ENCODE measurements around the gene PEX5L.

The PEX5L gene

DNA sequence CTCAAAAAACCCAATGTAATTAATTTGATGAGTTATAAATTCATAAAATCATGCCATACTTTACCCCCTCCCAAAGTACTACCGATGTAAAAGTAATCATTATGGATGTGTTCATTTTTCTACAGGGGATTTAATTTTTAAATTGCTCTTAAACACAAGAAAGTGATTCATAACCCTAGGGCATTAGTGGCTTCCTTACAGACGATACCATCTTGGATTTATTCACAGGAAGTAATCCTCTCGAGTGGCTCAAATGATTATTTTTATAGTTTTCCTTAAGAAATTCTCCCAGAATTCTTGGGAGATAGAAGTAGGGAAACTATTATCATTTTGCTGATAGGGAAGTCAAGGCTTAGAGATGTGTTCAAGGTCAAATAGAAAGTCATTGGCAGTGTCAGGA is 80.9 kb downstream of the PEX5L start:
- H3K27me3 Mint-ChIP-seq = peaks cover 20% of the 10 kb centered on the region
- H3K4me1 Mint-ChIP-seq = peaks cover 4% of the 10 kb centered on the region
- no peak overlapping the region for H3K27ac Mint-ChIP-seq
- no peak overlapping the region for H3K4me3 Mint-ChIP-seq
- DNase-seq (no peak), ATAC-seq (no peak)
- H3K9me3 Mint-ChIP-seq = no peaks in the 10 kb centered on the region
- H3K36me3 Mint-ChIP-seq (ENCODE audit: low read depth) = no peaks in the 10 kb centered on the region

DNA sequence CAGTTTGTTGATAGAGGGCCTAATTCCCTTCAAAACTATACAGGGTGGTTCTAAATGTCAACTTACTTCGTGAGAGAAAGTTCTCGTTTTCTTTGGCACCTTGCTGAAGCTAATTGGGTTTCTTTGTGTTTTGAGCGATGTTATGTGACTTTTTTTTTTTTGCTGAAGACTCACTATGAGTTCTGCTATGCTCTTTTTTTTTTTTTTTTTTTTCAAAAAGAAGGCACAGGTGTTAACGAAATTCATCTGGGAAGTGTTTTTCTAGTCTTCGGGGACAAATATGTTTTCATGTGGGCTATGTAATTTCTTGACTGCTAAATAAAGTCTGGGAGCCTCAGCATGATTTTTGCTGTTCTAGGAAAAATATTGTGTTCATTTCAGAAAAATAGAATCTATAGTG is 81.5 kb downstream of the PEX5L start:
- peaks cover 4% of the 10 kb centered on the region for H3K4me1 Mint-ChIP-seq
- no peaks in the 10 kb centered on the region for H3K9me3 Mint-ChIP-seq
- DNase-seq (no peak), ATAC-seq (no peak)
- H3K27ac Mint-ChIP-seq = no peak overlapping the region
- no peak overlapping the region for H3K4me3 Mint-ChIP-seq
- no peaks in the 10 kb centered on the region for H3K36me3 Mint-ChIP-seq (ENCODE audit: low read depth)
- peaks cover 20% of the 10 kb centered on the region for H3K27me3 Mint-ChIP-seq

DNA sequence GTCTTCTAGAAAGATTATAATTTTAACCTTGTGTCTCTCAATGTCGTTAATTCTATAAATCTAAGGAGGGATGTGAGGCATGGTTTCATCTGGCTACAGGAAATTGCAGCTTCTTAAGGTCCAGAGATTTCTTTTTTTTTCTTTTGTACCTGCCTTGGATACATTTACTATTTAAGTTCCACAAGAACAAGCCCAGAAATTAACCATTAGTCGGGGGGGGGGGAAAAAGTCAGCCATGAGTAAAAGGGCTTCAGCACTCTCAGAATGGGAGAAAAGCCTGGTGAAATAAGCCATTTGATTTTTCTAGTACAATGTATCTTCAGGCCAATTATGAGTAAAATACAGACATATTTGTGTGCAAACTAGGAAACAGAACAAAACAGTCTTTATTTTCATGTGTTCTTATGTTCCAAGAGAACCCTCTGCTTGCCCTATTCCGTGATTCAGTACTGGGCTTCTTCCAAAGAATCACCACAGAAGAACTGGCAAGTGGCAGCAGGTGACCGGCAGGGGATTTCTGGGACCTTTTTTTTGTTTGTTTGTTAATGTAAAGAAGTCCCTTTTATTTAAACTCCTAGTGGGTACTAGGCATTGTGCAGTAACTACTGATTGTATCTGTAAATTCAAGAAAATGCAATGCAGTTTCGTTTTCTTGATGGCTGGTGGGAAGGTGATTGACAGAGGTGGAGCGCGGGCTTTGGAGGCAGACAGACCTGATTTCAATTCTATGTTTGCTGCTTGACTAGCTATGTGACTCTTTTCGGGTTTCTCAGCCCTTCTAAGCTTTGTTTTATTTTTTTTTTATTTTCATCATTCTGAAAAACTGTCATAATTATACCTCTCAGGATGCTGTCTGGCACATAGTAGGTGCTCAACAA is 82.5 kb downstream of the PEX5L start:
- no peak for ATAC-seq

DNA sequence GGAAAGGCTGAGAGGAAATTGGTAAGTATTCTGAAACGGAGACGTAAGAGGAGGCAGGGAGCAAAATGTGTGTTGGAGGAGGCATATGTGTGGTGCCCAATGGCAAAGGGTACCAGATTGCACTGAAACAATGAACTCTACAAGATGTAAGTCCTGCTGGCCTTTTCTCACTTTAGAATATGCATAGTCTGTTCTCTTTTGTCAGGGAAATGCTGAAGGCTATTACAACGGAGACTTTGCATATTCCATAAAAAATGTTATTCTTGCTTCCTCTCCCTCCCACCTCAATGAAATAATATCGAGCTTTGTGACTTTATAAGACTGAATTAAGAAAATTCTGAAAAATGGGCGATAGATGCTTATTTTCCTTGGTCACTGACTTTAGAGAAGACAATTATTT is 85.9 kb downstream of the PEX5L start:
- ATAC-seq (no peak), DNase-seq (no peak)
- Mint-ChIP-seq H3K27me3 (peaks cover 7% of the 10 kb centered on the region), H3K4me1 (no peaks in the 10 kb centered on the region), H3K4me3 (no peak overlapping the region), H3K36me3 (ENCODE audit: low read depth) (no peaks in the 10 kb centered on the region), H3K9me3 (no peaks in the 10 kb centered on the region), H3K27ac (no peak overlapping the region)

More for the DNA sequence above, 82.5 kb downstream of the PEX5L start:
- DNase-seq = no peak
- peaks cover 4% of the 10 kb centered on the region for H3K4me1 Mint-ChIP-seq
- H3K4me3 Mint-ChIP-seq = no peak overlapping the region
- no peak overlapping the region for H3K27ac Mint-ChIP-seq
- no peaks in the 10 kb centered on the region for H3K9me3 Mint-ChIP-seq
- peaks cover 20% of the 10 kb centered on the region for H3K27me3 Mint-ChIP-seq
- no peaks in the 10 kb centered on the region for H3K36me3 Mint-ChIP-seq (ENCODE audit: low read depth)

- no peaks in the 10 kb centered on the region for H3K4me1 Mint-ChIP-seq
- peaks cover 7% of the 10 kb centered on the region for H3K27me3 Mint-ChIP-seq
- no peak overlapping the region for H3K27ac Mint-ChIP-seq
- no peak for ATAC-seq
- no peaks in the 10 kb centered on the region for H3K36me3 Mint-ChIP-seq (ENCODE audit: low read depth)
- no peak overlapping the region for H3K4me3 Mint-ChIP-seq
- no peaks in the 10 kb centered on the region for H3K9me3 Mint-ChIP-seq
- DNase-seq = no peak
These were observed 86.9 kb downstream of the PEX5L start for GRCh38 chr3:179949869-179950268.

- H3K36me3 Mint-ChIP-seq (ENCODE audit: low read depth) = no peaks in the 10 kb centered on the region
- no peaks in the 10 kb centered on the region for H3K4me1 Mint-ChIP-seq
- no peaks in the 10 kb centered on the region for H3K9me3 Mint-ChIP-seq
- DNase-seq (no peak), ATAC-seq (no peak)
- H3K27me3 Mint-ChIP-seq = peaks cover 10% of the 10 kb centered on the region
- no peak overlapping the region for H3K4me3 Mint-ChIP-seq
- H3K27ac Mint-ChIP-seq = no peak overlapping the region
These were observed 87.3 kb downstream of the PEX5L start for GRCh38 chr3:179949412-179949811.

DNA sequence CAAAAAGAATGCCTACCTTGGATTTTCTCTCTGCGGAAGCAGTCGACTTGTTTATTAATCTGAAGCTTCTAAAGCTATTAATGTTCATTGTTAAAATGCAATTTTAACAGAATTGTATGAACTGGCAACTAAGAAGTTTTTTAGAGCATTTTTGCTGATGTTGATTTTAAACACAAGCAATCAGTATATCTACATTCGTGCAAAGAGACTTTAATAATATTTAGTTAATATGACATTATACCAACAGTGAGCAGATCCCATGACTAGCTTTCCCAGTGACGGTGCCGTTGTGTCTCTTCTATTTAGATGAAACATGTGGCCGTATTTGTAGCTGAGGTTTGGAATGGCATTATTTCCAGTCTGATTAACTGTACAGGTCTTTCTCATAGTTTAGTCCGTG is 88.0 kb downstream of the PEX5L start:
- ATAC-seq = no peak
- Mint-ChIP-seq H3K36me3 (ENCODE audit: low read depth) (no peaks in the 10 kb centered on the region), H3K27me3 (peaks cover 11% of the 10 kb centered on the region), H3K4me1 (no peaks in the 10 kb centered on the region), H3K4me3 (no peak overlapping the region), H3K27ac (no peak overlapping the region), H3K9me3 (no peaks in the 10 kb centered on the region)
- DNase-seq = no peak

DNA sequence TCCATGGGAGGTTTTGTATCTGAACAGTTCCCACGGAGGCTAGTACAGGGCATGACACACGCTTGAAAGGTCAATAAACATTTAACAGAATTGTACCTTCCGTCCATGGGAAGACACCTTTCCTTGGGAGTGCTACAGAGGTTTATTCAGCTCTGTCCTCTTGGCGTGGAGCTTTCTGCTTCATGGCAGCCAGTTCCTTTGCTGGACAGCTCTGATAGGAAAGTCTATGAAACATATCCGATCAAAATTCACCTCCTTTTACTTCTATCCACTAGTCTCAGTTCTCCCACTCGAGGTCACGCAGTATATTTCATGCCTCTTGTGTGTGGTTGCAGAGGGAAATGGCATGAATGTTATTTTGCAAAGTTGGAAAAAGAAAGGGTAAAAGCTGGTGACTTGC is 91.2 kb downstream of the PEX5L start:
- Mint-ChIP-seq H3K27ac (no peak overlapping the region), H3K4me3 (no peak overlapping the region), H3K36me3 (ENCODE audit: low read depth) (no peaks in the 10 kb centered on the region), H3K4me1 (no peaks in the 10 kb centered on the region), H3K27me3 (peaks cover 7% of the 10 kb centered on the region), H3K9me3 (no peaks in the 10 kb centered on the region)
- ATAC-seq = no peak
- DNase-seq = no peak

DNA sequence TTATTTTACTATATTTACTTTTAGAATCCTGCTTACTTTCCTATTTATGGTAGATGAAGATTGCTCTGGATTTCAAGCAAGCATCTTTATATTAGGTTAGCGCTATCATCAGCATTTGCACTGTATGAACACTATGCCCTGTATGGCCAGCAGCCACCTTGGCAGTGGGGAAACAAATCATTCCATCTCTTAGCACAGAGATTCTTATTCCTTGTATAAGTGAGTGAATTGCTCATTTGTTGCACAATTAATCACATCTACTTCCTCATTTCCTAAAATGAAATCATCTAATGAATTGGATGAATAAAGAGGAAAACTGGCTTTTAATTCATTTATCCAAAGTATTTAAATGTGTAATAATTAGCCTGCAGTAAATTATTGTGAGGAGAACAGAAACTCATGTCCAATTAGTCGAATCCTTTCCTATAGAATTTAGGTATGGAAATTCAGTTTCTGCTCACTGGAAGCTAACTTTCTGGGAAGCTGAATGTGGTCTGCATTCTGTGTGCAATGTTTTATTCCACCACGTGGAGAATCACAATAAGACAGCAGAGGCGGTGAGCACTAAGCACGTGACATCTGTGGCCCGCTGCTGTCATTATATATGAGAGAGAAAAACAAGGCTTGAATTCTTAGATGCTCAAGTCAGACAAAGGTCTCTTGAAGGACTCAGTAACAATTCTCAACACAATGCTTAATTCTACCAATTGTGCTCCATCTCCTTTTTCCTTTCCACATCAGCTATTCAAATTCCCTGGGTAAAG is 93.4 kb downstream of the PEX5L start:
- Mint-ChIP-seq H3K4me3 (no peak overlapping the region), H3K27me3 (peaks cover 11% of the 10 kb centered on the region), H3K9me3 (no peaks in the 10 kb centered on the region), H3K36me3 (ENCODE audit: low read depth) (no peaks in the 10 kb centered on the region), H3K27ac (no peak overlapping the region), H3K4me1 (no peaks in the 10 kb centered on the region)
- ATAC-seq (no peak), DNase-seq (no peak)

GRCh38 chr3:179942553-179943075 is 94.1 kb downstream of the PEX5L start:
- H3K4me1 Mint-ChIP-seq = no peaks in the 10 kb centered on the region
- H3K36me3 Mint-ChIP-seq (ENCODE audit: low read depth) = no peaks in the 10 kb centered on the region
- DNase-seq = no peak
- H3K4me3 Mint-ChIP-seq = no peak overlapping the region
- ATAC-seq = no peak
- H3K27ac Mint-ChIP-seq = no peak overlapping the region
- H3K9me3 Mint-ChIP-seq = no peaks in the 10 kb centered on the region
- H3K27me3 Mint-ChIP-seq = peaks cover 14% of the 10 kb centered on the region

DNA sequence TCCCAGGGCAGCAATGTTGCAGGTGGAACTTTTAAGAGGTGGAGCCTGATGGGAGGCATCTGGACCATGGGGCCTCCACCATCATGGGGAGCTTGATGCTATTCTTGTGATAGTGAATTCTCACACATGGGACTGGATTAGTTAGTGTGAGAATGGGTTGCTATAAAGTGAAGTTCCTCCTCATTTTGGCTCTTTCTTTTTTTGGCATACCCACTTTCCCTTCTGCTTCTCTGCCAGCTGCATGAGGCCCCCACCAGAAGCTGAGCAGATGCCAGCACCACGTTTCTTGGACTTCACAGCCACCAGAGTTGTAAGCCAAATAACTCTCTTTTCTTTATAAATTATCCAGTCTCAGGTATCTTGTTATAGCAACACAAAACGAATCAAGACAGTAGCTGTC is 101.0 kb downstream of the PEX5L start:
- no peak overlapping the region for H3K27ac Mint-ChIP-seq
- H3K27me3 Mint-ChIP-seq = peaks cover 8% of the 10 kb centered on the region
- no peak for DNase-seq
- H3K9me3 Mint-ChIP-seq = no peaks in the 10 kb centered on the region
- H3K4me3 Mint-ChIP-seq = no peak overlapping the region
- no peaks in the 10 kb centered on the region for H3K36me3 Mint-ChIP-seq (ENCODE audit: low read depth)
- no peak for ATAC-seq
- H3K4me1 Mint-ChIP-seq = no peaks in the 10 kb centered on the region

- no peaks in the 10 kb centered on the region for H3K4me1 Mint-ChIP-seq
- ATAC-seq = no peak
These were observed 102.8 kb downstream of the PEX5L start for GRCh38 chr3:179933914-179934313.

DNA sequence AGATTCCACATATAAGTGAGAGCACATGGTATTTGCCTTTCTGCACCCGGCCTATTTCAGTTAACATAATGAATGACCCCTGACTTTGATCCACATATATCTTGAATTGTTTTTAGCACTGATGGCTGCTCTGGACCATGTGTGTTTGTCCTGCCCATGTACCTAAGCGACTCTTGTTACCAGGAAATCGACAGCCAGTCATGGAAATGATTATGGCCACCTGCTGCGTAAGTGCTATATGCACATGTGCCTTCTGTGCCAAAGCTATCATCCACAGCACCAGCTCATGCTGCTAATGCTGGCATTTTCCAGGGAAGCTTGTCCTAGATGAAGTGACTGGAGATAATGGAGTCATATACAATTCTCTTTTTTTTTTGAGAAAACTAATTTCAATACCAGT is 103.7 kb downstream of the PEX5L start:
- no peaks in the 10 kb centered on the region for H3K4me1 Mint-ChIP-seq
- DNase-seq = no peak
- H3K36me3 Mint-ChIP-seq (ENCODE audit: low read depth) = no peaks in the 10 kb centered on the region
- no peak for ATAC-seq
- peaks cover 8% of the 10 kb centered on the region for H3K27me3 Mint-ChIP-seq
- H3K27ac Mint-ChIP-seq = no peak overlapping the region
- H3K9me3 Mint-ChIP-seq = no peaks in the 10 kb centered on the region
- no peak overlapping the region for H3K4me3 Mint-ChIP-seq

More at GRCh38 chr3:179933914-179934313, 102.8 kb downstream of the PEX5L start:
- no peaks in the 10 kb centered on the region for H3K36me3 Mint-ChIP-seq (ENCODE audit: low read depth)
- no peaks in the 10 kb centered on the region for H3K9me3 Mint-ChIP-seq
- no peak overlapping the region for H3K4me3 Mint-ChIP-seq
- no peak overlapping the region for H3K27ac Mint-ChIP-seq
- DNase-seq = no peak
- peaks cover 8% of the 10 kb centered on the region for H3K27me3 Mint-ChIP-seq

DNA sequence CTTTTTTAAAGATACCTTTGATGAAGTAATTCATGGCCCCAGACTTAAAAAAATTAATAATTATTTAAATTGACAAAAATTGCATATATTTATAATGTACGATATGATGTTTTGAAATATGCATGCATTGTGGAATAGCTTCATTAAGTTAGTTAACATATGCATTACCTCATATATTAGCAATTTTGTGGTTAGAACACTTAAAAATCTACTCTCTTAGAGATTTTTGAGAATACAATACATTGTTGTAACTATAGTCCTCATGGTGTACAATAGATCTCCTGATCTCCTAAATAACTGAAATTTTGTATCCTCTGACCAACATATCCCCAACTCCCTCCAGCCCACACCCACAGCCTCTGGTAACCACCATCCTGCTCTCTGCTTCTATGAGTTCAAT is 104.1 kb downstream of the PEX5L start:
- Mint-ChIP-seq H3K9me3 (no peaks in the 10 kb centered on the region), H3K27me3 (peaks cover 6% of the 10 kb centered on the region), H3K27ac (no peak overlapping the region), H3K4me1 (no peaks in the 10 kb centered on the region), H3K36me3 (ENCODE audit: low read depth) (no peaks in the 10 kb centered on the region), H3K4me3 (no peak overlapping the region)
- DNase-seq (no peak), ATAC-seq (no peak)

DNA sequence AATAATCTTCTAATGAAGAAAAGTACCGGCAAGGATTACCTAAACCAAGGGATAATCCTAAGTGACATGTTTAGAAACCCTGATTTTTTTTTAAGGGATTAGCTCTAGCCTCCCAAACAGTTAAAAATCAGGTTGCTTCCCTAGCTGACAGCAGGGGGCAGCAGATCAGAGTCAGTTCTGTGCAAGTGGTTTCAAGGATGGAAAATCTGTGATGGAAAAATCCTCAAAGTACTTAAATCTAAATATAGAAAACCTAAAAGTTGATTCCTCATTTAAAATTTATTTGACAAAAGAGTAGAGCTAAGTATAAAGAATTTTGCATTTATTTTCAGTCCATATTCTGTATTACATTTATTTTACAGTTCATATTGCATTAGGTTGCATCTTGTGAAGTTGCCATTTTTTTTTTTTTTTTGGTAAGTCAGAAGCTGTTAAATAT is 107.6 kb downstream of the PEX5L start:
- H3K4me3 Mint-ChIP-seq = no peak overlapping the region
- H3K27ac Mint-ChIP-seq = no peak overlapping the region
- ATAC-seq (peak; percentile 52), DNase-seq (peak; percentile 57)
- H3K4me1 Mint-ChIP-seq = no peaks in the 10 kb centered on the region
- H3K36me3 Mint-ChIP-seq (ENCODE audit: low read depth) = no peaks in the 10 kb centered on the region
- peaks cover 11% of the 10 kb centered on the region for H3K27me3 Mint-ChIP-seq
- H3K9me3 Mint-ChIP-seq = no peaks in the 10 kb centered on the region

All from activated naive CD8-positive, alpha-beta T cell treated with anti-CD3 and anti-CD28 coated beads, Interleukin-2, amount 50 U/mL, for 24 hours (primary cell).